OCI-LY7 (cell line): Measurements from ENCODE around the gene TAS1R1.

Experiments used
- EZH2phosphoT487 ChIP-seq: fragments of 200-600 bp; sonication (generic); IDR thresholded peaks from 2 replicates; pipeline ENCODE4 v1.6.1; 2018; ENCODE audit warnings: low read depth, borderline replicate concordance, mild to moderate bottlenecking, mixed run types, antibody characterized with exemption, low read length, moderate library complexity, mixed read lengths
- TF ChIP-seq, protein P1 (sequence below): fragments of 200-600 bp; sonication (generic); conservative IDR thresholded peaks from 2 replicates; pipeline ENCODE4 v1.5.1; 2014; ENCODE audit warnings: mild to moderate bottlenecking, antibody characterized with exemption, low read length, moderate library complexity, mixed read lengths

DNA sequence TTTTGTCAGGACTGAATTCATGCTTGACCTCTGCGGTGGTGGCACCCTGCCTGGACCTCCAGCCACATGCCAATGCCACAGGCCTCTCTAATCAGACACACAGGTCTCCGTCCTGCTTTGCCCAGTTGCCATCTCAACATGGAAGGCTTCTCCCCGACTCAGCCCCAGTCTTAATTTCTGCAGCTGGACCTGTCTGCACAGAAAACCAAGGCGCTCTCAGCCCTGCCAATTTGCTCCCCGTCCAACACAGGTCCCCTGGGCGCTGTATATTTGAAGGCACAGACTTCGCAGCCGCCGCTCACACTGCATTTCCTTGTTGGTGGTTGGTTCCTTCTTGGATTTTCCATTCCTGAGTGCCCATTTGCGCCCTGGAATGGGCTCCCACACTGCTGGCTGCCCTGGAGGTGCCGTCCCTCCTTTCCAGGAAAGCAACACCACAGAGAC lies 35.6 kb upstream of the TAS1R1 start:
- TF ChIP-seq, protein P1, sequence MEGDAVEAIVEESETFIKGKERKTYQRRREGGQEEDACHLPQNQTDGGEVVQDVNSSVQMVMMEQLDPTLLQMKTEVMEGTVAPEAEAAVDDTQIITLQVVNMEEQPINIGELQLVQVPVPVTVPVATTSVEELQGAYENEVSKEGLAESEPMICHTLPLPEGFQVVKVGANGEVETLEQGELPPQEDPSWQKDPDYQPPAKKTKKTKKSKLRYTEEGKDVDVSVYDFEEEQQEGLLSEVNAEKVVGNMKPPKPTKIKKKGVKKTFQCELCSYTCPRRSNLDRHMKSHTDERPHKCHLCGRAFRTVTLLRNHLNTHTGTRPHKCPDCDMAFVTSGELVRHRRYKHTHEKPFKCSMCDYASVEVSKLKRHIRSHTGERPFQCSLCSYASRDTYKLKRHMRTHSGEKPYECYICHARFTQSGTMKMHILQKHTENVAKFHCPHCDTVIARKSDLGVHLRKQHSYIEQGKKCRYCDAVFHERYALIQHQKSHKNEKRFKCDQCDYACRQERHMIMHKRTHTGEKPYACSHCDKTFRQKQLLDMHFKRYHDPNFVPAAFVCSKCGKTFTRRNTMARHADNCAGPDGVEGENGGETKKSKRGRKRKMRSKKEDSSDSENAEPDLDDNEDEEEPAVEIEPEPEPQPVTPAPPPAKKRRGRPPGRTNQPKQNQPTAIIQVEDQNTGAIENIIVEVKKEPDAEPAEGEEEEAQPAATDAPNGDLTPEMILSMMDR: no peak
- TF ChIP-seq EZH2phosphoT487: no peak
